GM12878 (cell line): ENCODE measurements around the gene PRM1. TPM values are rescaled to one million over a fixed set of nuclear protein-coding genes. Genes with fewer than 3 reads are reported as not detected.

Source experiments
- ATAC-seq: fragments of 200-7000 bp; cut with Tn5 transposase; 3 replicates; pipeline ENCODE4 v1.9.1; 2020; ENCODE audit warnings: mild to moderate bottlenecking, moderate library complexity
- BruUV-seq: library from RNA; stranded (reverse); fragments of 400-500 nt; replicated peaks from 2 replicates; lab custom pipeline; 2021; lab: Mats Ljungman, UMichigan
- CTCF ChIA-PET: fragments of 300-600 bp; sonication (Branson Sonifier 250); formaldehyde crosslinking; extraction: SDS; loops from one replicate; lab custom pipeline; 2021; ENCODE audit warnings: inconsistent platforms; lab: Yijun Ruan, JAX
- POLR2A ChIA-PET: fragments of 350-600 bp; formaldehyde crosslinking; extraction: SDS; loops from one replicate; lab custom pipeline; 2021; ENCODE audit warnings: inconsistent platforms; lab: Charles Lee
- RAD21 ChIA-PET: fragments of 300-600 bp; sonication (Branson Sonifier 250); formaldehyde crosslinking; loops from one replicate; lab custom pipeline; 2023; ENCODE audit warnings: antibody characterized with exemption; ENCODE audit not compliant: unreplicated experiment; lab: Charles Lee
- SMC1A ChIA-PET: fragments of 300-600 bp; sonication (Branson Sonifier 250); formaldehyde crosslinking; loops from one replicate; lab custom pipeline; 2023; ENCODE audit not compliant: unreplicated experiment, uncharacterized antibody; lab: Charles Lee
- DNase-seq: peaks from one replicate; pipeline ENCODE4 v3.0.0-alpha.2; 2011; ENCODE audit warnings: low read depth, low spot score
- FAIRE-seq: peaks from 3 replicates; lab custom pipeline; 2011; peaks lifted over from hg19 to GRCh38; lab: Jason Lieb, UNC
- H2AFZ ChIP-seq: 2 replicates; pipeline ENCODE4 v1.6.0; 2011; ENCODE audit warnings: low read depth, low read length, control low read depth; ENCODE audit not compliant: control insufficient read depth
- H3K27ac ChIP-seq: 2 replicates; pipeline ENCODE4 v1.5.1; 2011; ENCODE audit warnings: control low read depth; ENCODE audit not compliant: control insufficient read depth, insufficient read depth
- H3K27me3 ChIP-seq, 2 experiments: replicated peaks in 1 of 2; 2 replicates each; pipeline versions ENCODE4 v1.6.0 to v1.6.1; 2011; ENCODE audit warnings: low read length in 1 of 2; ENCODE audit not compliant: control insufficient read depth in 2 of 2, insufficient read depth in 2 of 2
- H3K36me3 ChIP-seq, 2 experiments: 2 replicates each; pipeline ENCODE4 v1.5.1; 2011; ENCODE audit warnings: low read length in 1 of 2; ENCODE audit not compliant: control insufficient read depth in 2 of 2, insufficient read depth in 2 of 2
- H3K4me1 ChIP-seq: 2 replicates; pipeline ENCODE4 v1.6.1; 2011; ENCODE audit warnings: mild to moderate bottlenecking, low read length, moderate library complexity, mixed read lengths; ENCODE audit not compliant: control insufficient read depth, insufficient read depth
- H3K4me2 ChIP-seq: 2 replicates; pipeline ENCODE4 v1.6.0; 2011; ENCODE audit warnings: control low read depth; ENCODE audit not compliant: control insufficient read depth, insufficient read depth
- H3K4me3 ChIP-seq: fragments of 200-600 bp; sonication (generic); 2 replicates; pipeline ENCODE4 v1.5.1; 2016
- H3K79me2 ChIP-seq: 2 replicates; pipeline ENCODE4 v1.6.0; 2011; ENCODE audit warnings: low read length; ENCODE audit not compliant: control insufficient read depth, insufficient read depth
- H3K9ac ChIP-seq: 2 replicates; pipeline ENCODE4 v1.8.0; 2011; ENCODE audit warnings: low read length, control low read depth, mixed read lengths; ENCODE audit not compliant: control insufficient read depth, insufficient read depth
- H3K9me3 ChIP-seq: replicated peaks from 3 replicates; pipeline ENCODE4 v1.5.1; 2011; ENCODE audit warnings: mild to moderate bottlenecking, low read length; ENCODE audit not compliant: control insufficient read depth, insufficient read depth
- H4K20me1 ChIP-seq: 2 replicates; pipeline ENCODE4 v1.6.0; 2011; ENCODE audit not compliant: control insufficient read depth, insufficient read depth
- CHD4 ChIP-seq: fragments of 200-600 bp; sonication (generic); IDR thresholded peaks from 2 replicates; pipeline ENCODE4 v1.6.1; 2016; ENCODE audit warnings: mild to moderate bottlenecking
- MTA3 ChIP-seq: IDR thresholded peaks from 2 replicates; pipeline ENCODE4 v1.6.1; 2012; ENCODE audit warnings: low read length, inconsistent platforms, borderline replicate concordance
- NFYA ChIP-seq: IDR thresholded peaks from 2 replicates; pipeline ENCODE4 v1.6.1; 2011; ENCODE audit warnings: low read depth, mild to moderate bottlenecking, low read length, improper control_type of control experiment, borderline replicate concordance
- POLR2A ChIP-seq: IDR thresholded peaks from 2 replicates; pipeline ENCODE4 v1.6.1; 2011; ENCODE audit warnings: low read depth, mild to moderate bottlenecking, low read length
- POLR2AphosphoS2 ChIP-seq: IDR thresholded peaks from 2 replicates; pipeline ENCODE4 v1.6.1; 2011; ENCODE audit warnings: low read depth, mild to moderate bottlenecking, low read length, improper control_type of control experiment, moderate library complexity
- POLR2AphosphoS5 ChIP-seq: IDR thresholded peaks from 2 replicates; pipeline ENCODE4 v1.6.1; 2011; ENCODE audit warnings: mild to moderate bottlenecking, low read length, inconsistent platforms
- SMAD1 ChIP-seq: fragments of 450-650 bp; IDR thresholded peaks from 2 replicates; pipeline ENCODE4 v1.6.1; 2018; ENCODE audit warnings: mild to moderate bottlenecking, low read depth; ENCODE audit not compliant: partially characterized antibody
- STAT1 ChIP-seq: fragments of 450-650 bp; conservative IDR thresholded peaks from 2 replicates; pipeline ENCODE4 v1.6.1; 2014; ENCODE audit warnings: antibody characterized with exemption, mild to moderate bottlenecking
- TCF7 ChIP-seq: IDR thresholded peaks from 2 replicates; pipeline ENCODE4 v1.6.1; 2014; ENCODE audit warnings: antibody characterized with exemption, borderline replicate concordance
- YBX1 ChIP-seq: fragments of 450-650 bp; IDR thresholded peaks from 2 replicates; pipeline ENCODE4 v1.6.1; 2016; ENCODE audit warnings: antibody characterized with exemption
- WGBS: methylation state at CpG from one replicate; pipeline ENCODE4 v1.1.6; 2016; ENCODE audit warnings: low lambda C conversion rate; ENCODE audit not compliant: insufficient replicate concordance, insufficient coverage; ENCODE audit errors: missing lambda C conversion rate; 5-methylcytosine and 5-hydroxymethylcytosine counted together
- in situ Hi-C: fragments of 300-500 bp; cut with MboI; formaldehyde crosslinking; loops from 9 replicates; pipeline ENCODE4 v1.14.3; 2018; ENCODE audit warnings: mixed read lengths
- intact Hi-C: fragments of 100-400 bp; cut with micrococcal nuclease; formaldehyde crosslinking; loops from one replicate; pipeline ENCODE4 v1.14.2; 2022; ENCODE audit not compliant: unreplicated experiment
- polyA plus RNA-seq, 11 experiments: library from polyadenylated mRNA; depleted of rRNA in 4 of 11; unstranded in 6 of 11; stranded (reverse) in 5 of 11; fragments of >200 nt; fragmentation: Nextera tagmentation in 4 of 11; fragmentation: Illumina TruSeq in 1 of 11; extraction: Ambion mirVana in 4 of 11; extraction: Trizol in 1 of 11; gene quantifications; 1 replicate in 1 of 11; 2 replicates in 10 of 11; pipeline versions ENCODE4 v1.2.1 to v1.2.3, GENCODE V29; 2011 to 2016; ENCODE audit warnings: inconsistent platforms in 2 of 11, missing spikeins in 2 of 11, low read depth in 1 of 11
- total RNA-seq, 4 experiments: library from RNA; depleted of rRNA in 3 of 4; stranded (reverse); fragments of >200 nt in 3 of 4; fragmentation: Illumina TruSeq in 1 of 4; extraction: Trizol in 1 of 4; gene quantifications; 2 replicates each; pipeline versions ENCODE4 v1.2.1 to v1.2.3, GENCODE V29; 2013 to 2021
- TF ChIP-seq, protein P1 (sequence below): fragments of 450-650 bp; IDR thresholded peaks from 2 replicates; pipeline ENCODE4 v1.6.1; 2016; ENCODE audit warnings: mild to moderate bottlenecking, moderate library complexity, borderline replicate concordance
- TF ChIP-seq, protein P2 (sequence below): fragments of 150-350 bp; IDR thresholded peaks from 2 replicates; pipeline ENCODE4 v1.6.1; 2016; ENCODE audit warnings: low read depth, low read length
- TF ChIP-seq, protein P3 (sequence below): fragments of 450-650 bp; IDR thresholded peaks from 2 replicates; pipeline ENCODE4 v1.6.1; 2017; ENCODE audit warnings: mild to moderate bottlenecking

Gene PRM1
- total and polyA plus RNA-seq, 10 of the 15 experiments (the other 5 are each of a cell fraction or from before 2014, with no cell fraction given) = 0.20 TPM; not detected in 9

DNA sequence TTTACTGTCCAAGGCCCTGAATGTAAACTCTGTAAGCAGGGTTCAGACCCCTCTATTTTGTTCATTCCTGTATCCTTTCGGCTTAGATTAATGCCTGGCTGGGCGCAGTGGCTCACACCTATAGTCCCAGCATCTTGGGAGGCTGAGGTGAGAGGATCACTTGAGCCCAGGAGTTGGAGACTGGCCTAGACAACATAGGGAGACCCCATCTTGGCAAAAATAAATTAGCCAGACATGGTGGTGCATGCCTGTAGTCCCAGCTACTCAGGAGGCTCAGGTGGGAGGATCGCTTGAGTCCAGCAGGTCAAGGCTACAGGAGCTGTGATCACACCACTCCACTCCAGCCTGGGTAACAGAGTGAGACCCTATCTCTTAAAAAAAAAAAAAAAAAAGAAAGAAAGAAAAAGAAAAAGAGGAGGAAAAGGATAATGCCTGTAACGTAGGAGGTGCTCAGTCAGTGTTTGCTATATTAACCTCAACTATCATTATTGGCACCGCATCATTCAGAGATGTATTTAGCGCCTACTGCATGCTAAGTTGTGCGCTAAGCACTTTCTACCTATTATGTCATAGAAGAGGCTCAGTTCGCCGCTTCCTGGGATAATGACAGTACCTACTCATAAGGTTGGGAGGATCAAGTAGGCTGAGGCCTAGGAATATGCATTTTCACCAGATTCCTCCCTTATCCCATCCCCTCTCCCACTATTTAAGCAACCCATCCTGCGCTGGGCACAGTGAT is 30.2 kb downstream of the PRM1 start:
- peaks cover 35% of the 10 kb centered on the region for H3K79me2 ChIP-seq
- H3K9me3 ChIP-seq = no peaks in the 10 kb centered on the region; the same call in 2 of the 3 replicates
- ATAC-seq (no peak), FAIRE-seq (no peak), DNase-seq (no peak)
- no peaks in the 10 kb centered on the region for H4K20me1 ChIP-seq
- ChIA-PET CTCF (interaction anchor here (0.8 to 1.8 kb wide), 6 partner anchors 18 to 286 kb away, joined by 3 to 12 read pairs (median 4); no protein-coding TSS in a partner anchor), POLR2A (interaction anchor here (0.6 to 6.6 kb wide), 14 partner anchors 10 to 319 kb away, joined by 3 to 53 read pairs (median 4); no protein-coding TSS in a partner anchor), RAD21 (interaction anchor here (0.6 to 11.8 kb wide), 16 partner anchors 15 to 297 kb away, joined by 3 to 243 read pairs (median 5); no protein-coding TSS in a partner anchor), SMC1A (interaction anchor here (0.7 to 8.8 kb wide), 9 partner anchors 18 to 271 kb away, joined by 3 to 72 read pairs (median 8); no protein-coding TSS in a partner anchor)
- peaks cover 23% of the 10 kb centered on the region for H3K4me1 ChIP-seq
- no peak overlapping the region for H3K27ac ChIP-seq
- no TSS peak for BruUV-seq
- no peak overlapping the region for H3K4me2 ChIP-seq
- WGBS = 93% methylated on average over 10 of the region's 10 CpGs
- intact Hi-C loops = no loop called here
- H3K36me3 ChIP-seq = peaks cover 0 to 3% of the 10 kb centered on the region in 2 experiments; a peak in 1 of 4 replicates
- no peak overlapping the region for H3K9ac ChIP-seq
- in situ Hi-C loops = loop anchor here (5.0 kb wide), 1 partner anchor 284 kb away; no protein-coding TSS in a partner anchor
- no peaks in the 10 kb centered on the region for H3K27me3 ChIP-seq
- H3K4me3 ChIP-seq = no peak overlapping the region
- no peak overlapping the region for H2AFZ ChIP-seq
- TF ChIP-seq POLR2AphosphoS2 (peak; percentile 89; the same call in 1 of the 2 replicates), POLR2AphosphoS5 (0 out of 2 replicates have a peak, but pooled peaks have one; percentile 48), YBX1 (0 out of 2 replicates have a peak, but pooled peaks have one; percentile 28), NFYA (no peak), SMAD1 (peak; percentile 3), POLR2A (no peak), TCF7 (no peak), CHD4 (no peak), STAT1 (no peak), MTA3 (no peak)
- TF ChIP-seq, protein P1, sequence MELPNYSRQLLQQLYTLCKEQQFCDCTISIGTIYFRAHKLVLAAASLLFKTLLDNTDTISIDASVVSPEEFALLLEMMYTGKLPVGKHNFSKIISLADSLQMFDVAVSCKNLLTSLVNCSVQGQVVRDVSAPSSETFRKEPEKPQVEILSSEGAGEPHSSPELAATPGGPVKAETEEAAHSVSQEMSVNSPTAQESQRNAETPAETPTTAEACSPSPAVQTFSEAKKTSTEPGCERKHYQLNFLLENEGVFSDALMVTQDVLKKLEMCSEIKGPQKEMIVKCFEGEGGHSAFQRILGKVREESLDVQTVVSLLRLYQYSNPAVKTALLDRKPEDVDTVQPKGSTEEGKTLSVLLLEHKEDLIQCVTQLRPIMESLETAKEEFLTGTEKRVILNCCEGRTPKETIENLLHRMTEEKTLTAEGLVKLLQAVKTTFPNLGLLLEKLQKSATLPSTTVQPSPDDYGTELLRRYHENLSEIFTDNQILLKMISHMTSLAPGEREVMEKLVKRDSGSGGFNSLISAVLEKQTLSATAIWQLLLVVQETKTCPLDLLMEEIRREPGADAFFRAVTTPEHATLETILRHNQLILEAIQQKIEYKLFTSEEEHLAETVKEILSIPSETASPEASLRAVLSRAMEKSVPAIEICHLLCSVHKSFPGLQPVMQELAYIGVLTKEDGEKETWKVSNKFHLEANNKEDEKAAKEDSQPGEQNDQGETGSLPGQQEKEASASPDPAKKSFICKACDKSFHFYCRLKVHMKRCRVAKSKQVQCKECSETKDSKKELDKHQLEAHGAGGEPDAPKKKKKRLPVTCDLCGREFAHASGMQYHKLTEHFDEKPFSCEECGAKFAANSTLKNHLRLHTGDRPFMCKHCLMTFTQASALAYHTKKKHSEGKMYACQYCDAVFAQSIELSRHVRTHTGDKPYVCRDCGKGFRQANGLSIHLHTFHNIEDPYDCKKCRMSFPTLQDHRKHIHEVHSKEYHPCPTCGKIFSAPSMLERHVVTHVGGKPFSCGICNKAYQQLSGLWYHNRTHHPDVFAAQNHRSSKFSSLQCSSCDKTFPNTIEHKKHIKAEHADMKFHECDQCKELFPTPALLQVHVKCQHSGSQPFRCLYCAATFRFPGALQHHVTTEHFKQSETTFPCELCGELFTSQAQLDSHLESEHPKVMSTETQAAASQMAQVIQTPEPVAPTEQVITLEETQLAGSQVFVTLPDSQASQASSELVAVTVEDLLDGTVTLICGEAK = no peak
- TF ChIP-seq, protein P2, sequence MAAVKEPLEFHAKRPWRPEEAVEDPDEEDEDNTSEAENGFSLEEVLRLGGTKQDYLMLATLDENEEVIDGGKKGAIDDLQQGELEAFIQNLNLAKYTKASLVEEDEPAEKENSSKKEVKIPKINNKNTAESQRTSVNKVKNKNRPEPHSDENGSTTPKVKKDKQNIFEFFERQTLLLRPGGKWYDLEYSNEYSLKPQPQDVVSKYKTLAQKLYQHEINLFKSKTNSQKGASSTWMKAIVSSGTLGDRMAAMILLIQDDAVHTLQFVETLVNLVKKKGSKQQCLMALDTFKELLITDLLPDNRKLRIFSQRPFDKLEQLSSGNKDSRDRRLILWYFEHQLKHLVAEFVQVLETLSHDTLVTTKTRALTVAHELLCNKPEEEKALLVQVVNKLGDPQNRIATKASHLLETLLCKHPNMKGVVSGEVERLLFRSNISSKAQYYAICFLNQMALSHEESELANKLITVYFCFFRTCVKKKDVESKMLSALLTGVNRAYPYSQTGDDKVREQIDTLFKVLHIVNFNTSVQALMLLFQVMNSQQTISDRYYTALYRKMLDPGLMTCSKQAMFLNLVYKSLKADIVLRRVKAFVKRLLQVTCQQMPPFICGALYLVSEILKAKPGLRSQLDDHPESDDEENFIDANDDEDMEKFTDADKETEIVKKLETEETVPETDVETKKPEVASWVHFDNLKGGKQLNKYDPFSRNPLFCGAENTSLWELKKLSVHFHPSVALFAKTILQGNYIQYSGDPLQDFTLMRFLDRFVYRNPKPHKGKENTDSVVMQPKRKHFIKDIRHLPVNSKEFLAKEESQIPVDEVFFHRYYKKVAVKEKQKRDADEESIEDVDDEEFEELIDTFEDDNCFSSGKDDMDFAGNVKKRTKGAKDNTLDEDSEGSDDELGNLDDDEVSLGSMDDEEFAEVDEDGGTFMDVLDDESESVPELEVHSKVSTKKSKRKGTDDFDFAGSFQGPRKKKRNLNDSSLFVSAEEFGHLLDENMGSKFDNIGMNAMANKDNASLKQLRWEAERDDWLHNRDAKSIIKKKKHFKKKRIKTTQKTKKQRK = no peak
- TF ChIP-seq, protein P3, sequence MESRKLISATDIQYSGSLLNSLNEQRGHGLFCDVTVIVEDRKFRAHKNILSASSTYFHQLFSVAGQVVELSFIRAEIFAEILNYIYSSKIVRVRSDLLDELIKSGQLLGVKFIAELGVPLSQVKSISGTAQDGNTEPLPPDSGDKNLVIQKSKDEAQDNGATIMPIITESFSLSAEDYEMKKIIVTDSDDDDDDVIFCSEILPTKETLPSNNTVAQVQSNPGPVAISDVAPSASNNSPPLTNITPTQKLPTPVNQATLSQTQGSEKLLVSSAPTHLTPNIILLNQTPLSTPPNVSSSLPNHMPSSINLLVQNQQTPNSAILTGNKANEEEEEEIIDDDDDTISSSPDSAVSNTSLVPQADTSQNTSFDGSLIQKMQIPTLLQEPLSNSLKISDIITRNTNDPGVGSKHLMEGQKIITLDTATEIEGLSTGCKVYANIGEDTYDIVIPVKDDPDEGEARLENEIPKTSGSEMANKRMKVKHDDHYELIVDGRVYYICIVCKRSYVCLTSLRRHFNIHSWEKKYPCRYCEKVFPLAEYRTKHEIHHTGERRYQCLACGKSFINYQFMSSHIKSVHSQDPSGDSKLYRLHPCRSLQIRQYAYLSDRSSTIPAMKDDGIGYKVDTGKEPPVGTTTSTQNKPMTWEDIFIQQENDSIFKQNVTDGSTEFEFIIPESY = peak; percentile 88
